Ectodermal cell (in vitro differentiated cells): ENCODE measurements around the gene SRP9.
"Not testable (repeated sequence)": the region's sequence is repeated elsewhere in the genome, so short reads cannot be mapped to it uniquely, and the experiment has no call there.

Experiments used
- H3K27ac ChIP-seq: 2 replicates; pipeline ENCODE4 v1.7.0; 2013; ENCODE audit warnings: mild to moderate bottlenecking, low read depth, low read length; ENCODE audit not compliant: insufficient read depth, poor library complexity, severe bottlenecking
- H3K27me3 ChIP-seq: 2 replicates; pipeline ENCODE4 v1.7.0; 2013; ENCODE audit warnings: mild to moderate bottlenecking, low read length; ENCODE audit not compliant: insufficient read depth, control insufficient read depth, poor library complexity, severe bottlenecking
- H3K36me3 ChIP-seq: one replicate; pipeline ENCODE4 v1.7.0; 2013; ENCODE audit warnings: low read length; ENCODE audit not compliant: control insufficient read depth, insufficient read depth
- H3K4me1 ChIP-seq: one replicate; pipeline ENCODE4 v1.7.0; 2013; ENCODE audit warnings: low read length; ENCODE audit not compliant: control insufficient read depth, insufficient read depth
- H3K4me3 ChIP-seq: 2 replicates; pipeline ENCODE4 v1.7.0; 2013; ENCODE audit warnings: low read depth, low read length, control low read depth; ENCODE audit not compliant: insufficient read depth
- H3K9me3 ChIP-seq: 2 replicates; pipeline ENCODE4 v1.7.0; 2013; ENCODE audit warnings: mild to moderate bottlenecking, low read length, moderate library complexity; ENCODE audit not compliant: control insufficient read depth
- WGBS, 2 experiments: methylation state at CpG; one replicate each; pipeline ENCODE4 v1.1.7; 2013; ENCODE audit warnings: missing lambda C conversion rate in 2 of 2; 5-methylcytosine and 5-hydroxymethylcytosine counted together

SRP9 gene

GRCh38 chr1:225755671-225756319 is 21.8 kb upstream of the SRP9 start:
- no peak overlapping the region for H3K27ac ChIP-seq
- no peaks in the 10 kb centered on the region for H3K27me3 ChIP-seq
- no peak overlapping the region for H3K4me3 ChIP-seq
- no peaks in the 10 kb centered on the region for H3K9me3 ChIP-seq
- 89 to 93% methylated on average over 9 of the region's 9 CpGs for WGBS, 2 experiments
- no peaks in the 10 kb centered on the region for H3K4me1 ChIP-seq
- no peaks in the 10 kb centered on the region for H3K36me3 ChIP-seq

GRCh38 chr1:225757927-225758656 is 19.5 kb upstream of the SRP9 start:
- Histone ChIP-seq H3K9me3 (no peaks in the 10 kb centered on the region), H3K27ac (no peak overlapping the region), H3K27me3 (no peaks in the 10 kb centered on the region), H3K4me3 (no peak overlapping the region), H3K36me3 (no peaks in the 10 kb centered on the region), H3K4me1 (peaks cover 10% of the 10 kb centered on the region)
- 89 to 92% methylated on average over 10 of the region's 10 CpGs for WGBS, 2 experiments

GRCh38 chr1:225759972-225760371 is 17.7 kb upstream of the SRP9 start:
- H3K27me3 ChIP-seq, H3K4me3 ChIP-seq, H3K36me3 ChIP-seq, H3K27ac ChIP-seq, H3K9me3 ChIP-seq: not testable (repeated sequence)
- 85 to 92% methylated on average over 5 of the region's 5 CpGs for WGBS, 2 experiments
- peaks cover 10% of the 10 kb centered on the region for H3K4me1 ChIP-seq

- Histone ChIP-seq H3K4me1 (peaks cover 10% of the 10 kb centered on the region), H3K27ac (no peak overlapping the region), H3K9me3 (no peaks in the 10 kb centered on the region), H3K4me3 (no peak overlapping the region), H3K36me3 (no peaks in the 10 kb centered on the region), H3K27me3 (no peaks in the 10 kb centered on the region)
- WGBS, 2 experiments = 89 to 90% methylated on average over 6 of the region's 6 CpGs
Measured at GRCh38 chr1:225760531-225760930, 17.1 kb upstream of the SRP9 start.

DNA sequence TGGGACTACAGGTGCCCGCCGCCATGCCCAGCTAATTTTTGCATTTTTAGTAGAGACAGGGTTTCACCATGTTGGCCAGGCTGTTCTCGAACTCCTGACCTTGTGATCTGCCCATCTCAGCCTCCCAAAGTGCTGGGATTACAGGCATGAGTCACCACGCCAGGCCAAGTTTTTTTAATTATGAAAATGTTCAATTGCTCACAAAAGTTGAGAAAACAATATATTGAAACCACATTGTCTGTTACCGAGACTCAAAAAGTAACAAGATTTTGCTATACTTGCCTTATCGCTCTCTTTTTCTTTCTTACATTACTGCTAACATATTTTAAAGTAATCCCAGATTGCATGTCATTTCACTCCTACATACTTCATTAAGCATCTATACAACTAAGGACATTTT is 16.2 kb upstream of the SRP9 start:
- H3K27me3 ChIP-seq, H3K4me3 ChIP-seq, H3K36me3 ChIP-seq, H3K27ac ChIP-seq, H3K9me3 ChIP-seq: not testable (repeated sequence)
- H3K4me1 ChIP-seq = peaks cover 10% of the 10 kb centered on the region
- WGBS, 2 experiments = 84 to 88% methylated on average over 6 of the region's 6 CpGs

- Histone ChIP-seq H3K9me3 (no peaks in the 10 kb centered on the region), H3K4me3 (no peak overlapping the region), H3K27me3 (no peaks in the 10 kb centered on the region), H3K36me3 (no peaks in the 10 kb centered on the region), H3K4me1 (peaks cover 10% of the 10 kb centered on the region), H3K27ac (no peak overlapping the region)
- 71 to 76% methylated on average over 5 of the region's 5 CpGs for WGBS, 2 experiments
Measured at GRCh38 chr1:225762002-225762441, 15.6 kb upstream of the SRP9 start.

- Histone ChIP-seq H3K27me3 (no peaks in the 10 kb centered on the region), H3K9me3 (no peaks in the 10 kb centered on the region), H3K36me3 (no peaks in the 10 kb centered on the region), H3K4me1 (peaks cover 10% of the 10 kb centered on the region), H3K27ac (no peak overlapping the region), H3K4me3 (no peak overlapping the region)
- WGBS, 2 experiments = 69 to 82% methylated on average over 5 of the region's 5 CpGs
Measured at GRCh38 chr1:225762444-225762843, 15.2 kb upstream of the SRP9 start.

GRCh38 chr1:225763716-225764548 is 13.7 kb upstream of the SRP9 start:
- WGBS, 2 experiments = 76 to 80% methylated on average over 9 of the region's 9 CpGs
- no peaks in the 10 kb centered on the region for H3K27me3 ChIP-seq
- no peak overlapping the region for H3K4me3 ChIP-seq
- no peaks in the 10 kb centered on the region for H3K9me3 ChIP-seq
- no peak overlapping the region for H3K27ac ChIP-seq
- H3K4me1 ChIP-seq = peaks cover 10% of the 10 kb centered on the region
- no peaks in the 10 kb centered on the region for H3K36me3 ChIP-seq

DNA sequence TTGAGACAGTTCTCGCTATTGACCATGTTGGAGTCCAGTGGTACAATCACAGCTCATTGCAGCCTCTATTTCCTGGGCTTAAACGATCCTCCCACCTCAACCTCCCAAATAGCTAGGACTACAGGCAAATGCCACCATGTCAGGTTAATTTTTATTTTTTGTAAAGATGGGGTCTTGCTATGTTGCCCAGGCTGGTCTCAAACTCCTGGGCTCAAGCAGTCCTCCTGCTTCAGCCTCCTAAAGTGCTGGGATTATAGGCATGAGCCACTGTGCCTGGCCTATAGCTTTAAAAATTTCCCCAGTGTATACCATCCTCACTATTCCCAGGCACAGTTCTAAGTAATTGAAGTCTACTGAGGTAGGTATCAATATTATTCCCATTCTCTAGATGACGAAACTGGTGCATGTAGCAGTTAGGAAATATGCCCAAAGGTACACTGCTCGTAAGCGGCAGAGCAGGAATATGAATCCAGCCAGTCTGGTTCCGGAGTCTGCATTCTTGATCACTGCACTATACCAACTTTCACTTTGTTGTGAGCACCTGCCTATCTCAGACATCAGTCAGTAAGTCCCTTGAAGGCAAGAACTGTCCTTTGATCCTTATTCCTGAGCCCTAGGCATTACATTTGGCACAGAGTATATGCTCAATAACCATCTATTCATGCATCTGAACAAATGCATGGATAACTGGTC is 11.5 kb upstream of the SRP9 start:
- H3K4me1 ChIP-seq = peaks cover 10% of the 10 kb centered on the region
- H3K27me3 ChIP-seq = no peaks in the 10 kb centered on the region
- 96% methylated on average over 6 of the region's 6 CpGs for WGBS, 2 experiments
- no peak overlapping the region for H3K4me3 ChIP-seq
- H3K36me3 ChIP-seq = no peaks in the 10 kb centered on the region
- no peak overlapping the region for H3K27ac ChIP-seq
- no peaks in the 10 kb centered on the region for H3K9me3 ChIP-seq
